ENCODE results near the gene CLCN1. TPM values are rescaled to one million over a fixed set of nuclear protein-coding genes. Genes with fewer than 3 reads are reported as not detected.
A peak's percentile ranks its signal among the peaks of the same experiment; 100 is the strongest.

Gene CLCN1
- not detected in 2 replicates for total RNA-seq (2014; rRNA removed; shearing (Covaris generic))
- not detected in 2 replicates for total RNA-seq (2022)
- Bru-seq, nascent RNA, result percentile 13 among the genes with signal in this experiment
- percentile 7 among the genes with signal in this experiment for BruChase-seq, experiment 1, labeled RNA remaining after a 6-hour chase
- BruChase-seq, experiment 2, labeled RNA remaining after a 2-hour chase, result percentile 9 among the genes with signal in this experiment
- long read RNA-seq, result 0 reads

DNA sequence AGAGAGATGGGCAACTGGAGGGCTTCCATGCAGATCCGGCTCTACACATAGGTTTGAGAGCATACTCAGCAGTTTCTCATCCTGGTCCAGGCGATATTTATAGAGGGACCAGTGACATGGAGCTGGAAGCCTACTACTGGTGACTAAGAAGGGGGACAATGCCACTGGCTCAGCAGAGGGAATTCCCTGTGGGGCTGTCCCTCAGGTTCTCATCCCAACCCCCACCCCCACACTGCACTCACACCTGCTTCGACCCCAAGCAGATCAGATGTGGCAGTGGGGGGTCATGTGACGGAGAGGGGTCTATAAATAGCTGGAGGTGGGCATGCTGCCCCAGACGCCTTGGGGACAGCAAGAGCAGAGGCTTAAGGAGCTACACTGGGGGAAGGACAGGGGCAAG, at the start of gene CLCN1:
Gene CLCN1, plus strand, starts transcription at position 336 of the 400 bp plus-strand sequence. CDS start 102 bp downstream, outside the sequence.
- no peak for TF ChIP-seq EZH2phosphoT487 (IDR thresholded peaks at IDR 0.05; ENCODE audit: borderline replicate concordance, low read depth, low read length)
- TF ChIP-seq, protein P1, sequence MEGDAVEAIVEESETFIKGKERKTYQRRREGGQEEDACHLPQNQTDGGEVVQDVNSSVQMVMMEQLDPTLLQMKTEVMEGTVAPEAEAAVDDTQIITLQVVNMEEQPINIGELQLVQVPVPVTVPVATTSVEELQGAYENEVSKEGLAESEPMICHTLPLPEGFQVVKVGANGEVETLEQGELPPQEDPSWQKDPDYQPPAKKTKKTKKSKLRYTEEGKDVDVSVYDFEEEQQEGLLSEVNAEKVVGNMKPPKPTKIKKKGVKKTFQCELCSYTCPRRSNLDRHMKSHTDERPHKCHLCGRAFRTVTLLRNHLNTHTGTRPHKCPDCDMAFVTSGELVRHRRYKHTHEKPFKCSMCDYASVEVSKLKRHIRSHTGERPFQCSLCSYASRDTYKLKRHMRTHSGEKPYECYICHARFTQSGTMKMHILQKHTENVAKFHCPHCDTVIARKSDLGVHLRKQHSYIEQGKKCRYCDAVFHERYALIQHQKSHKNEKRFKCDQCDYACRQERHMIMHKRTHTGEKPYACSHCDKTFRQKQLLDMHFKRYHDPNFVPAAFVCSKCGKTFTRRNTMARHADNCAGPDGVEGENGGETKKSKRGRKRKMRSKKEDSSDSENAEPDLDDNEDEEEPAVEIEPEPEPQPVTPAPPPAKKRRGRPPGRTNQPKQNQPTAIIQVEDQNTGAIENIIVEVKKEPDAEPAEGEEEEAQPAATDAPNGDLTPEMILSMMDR (conservative IDR thresholded peaks at IDR 0.05; ENCODE audit: low read length), result no peak
- BruUV-seq (replicated peaks), result no TSS peak
- H3K27ac ChIP-seq (ENCODE audit: low read depth, low read length, poor library complexity, severe bottlenecking), result no peak within 1 kb of the TSS
- H2AFZ ChIP-seq (ENCODE audit: low read length), result no peak within 1 kb of the TSS
- no peak within 1 kb of the TSS for H3K4me3 ChIP-seq (ENCODE audit: low read depth, low read length, poor library complexity, severe bottlenecking)
- no peaks in the 10 kb centered on the region for H3K36me3 ChIP-seq (ENCODE audit: insufficient read depth, low read length)
- no peaks in the 10 kb centered on the region for H3K4me1 ChIP-seq (ENCODE audit: insufficient read depth, low read length, poor library complexity, severe bottlenecking)
- H3K9me2 ChIP-seq (ENCODE audit: insufficient read depth, low read length), result no peaks in the 10 kb centered on the region
- ChIA-PET POLR2A (no interaction called here), CTCF (ENCODE audit: unreplicated experiment) (no interaction called here)
- DNase-seq (ENCODE audit: low spot score), result no peak
- no peaks in the 10 kb centered on the region for H3K79me2 ChIP-seq (ENCODE audit: insufficient read depth, low read depth, low read length)
- H3K9me3 ChIP-seq (ENCODE audit: low read length), result no peaks in the 10 kb centered on the region
- intact Hi-C loops (cut with micrococcal nuclease; ENCODE audit: unreplicated experiment), result no loop called here
- no peak within 1 kb of the TSS for H3K4me2 ChIP-seq (ENCODE audit: low read length)
- H4K20me1 ChIP-seq (ENCODE audit: insufficient read depth, low read length), result no peaks in the 10 kb centered on the region

DNA sequence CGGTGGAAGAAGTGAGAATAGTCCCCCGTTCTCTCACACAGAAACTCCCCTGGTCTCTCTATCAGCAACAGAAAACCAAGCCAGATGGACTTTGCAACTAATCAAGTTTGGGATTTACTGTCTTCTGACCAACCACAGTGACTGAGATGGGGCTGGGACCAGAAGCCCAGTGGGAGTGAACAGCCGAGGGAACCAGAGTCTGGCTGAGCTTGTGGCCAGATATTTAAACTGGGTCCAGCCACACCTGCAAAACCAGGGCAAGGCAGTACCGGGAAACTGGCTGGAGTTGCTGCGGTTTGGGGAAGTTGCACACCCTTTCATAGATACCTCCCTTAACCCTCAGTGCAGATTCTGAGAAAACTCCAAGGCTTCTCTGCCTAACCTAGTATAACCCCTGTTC, 46.7 kb upstream of the CLCN1 start:
- H3K9me3 ChIP-seq (ENCODE audit: low read length), result no peaks in the 10 kb centered on the region
- H3K27ac ChIP-seq (ENCODE audit: low read depth, low read length, poor library complexity, severe bottlenecking), result no peak overlapping the region
- no peak overlapping the region for H2AFZ ChIP-seq (ENCODE audit: low read length)
- H3K4me2 ChIP-seq (ENCODE audit: low read length), result no peak overlapping the region
- BruUV-seq (replicated peaks), result no TSS peak
- intact Hi-C loops (cut with micrococcal nuclease; ENCODE audit: unreplicated experiment), result no loop called here
- ChIA-PET POLR2A (interaction anchor here (0.7 kb wide), 1 partner anchor 34 kb away, joined by 3 read pairs; no protein-coding TSS in a partner anchor), CTCF (ENCODE audit: unreplicated experiment) (no interaction called here)
- H3K36me3 ChIP-seq (ENCODE audit: insufficient read depth, low read length), result no peaks in the 10 kb centered on the region
- H3K4me3 ChIP-seq (ENCODE audit: low read depth, low read length, poor library complexity, severe bottlenecking), result no peak overlapping the region
- H3K9me2 ChIP-seq (ENCODE audit: insufficient read depth, low read length), result no peaks in the 10 kb centered on the region
- DNase-seq (ENCODE audit: low spot score), result no peak
- no peaks in the 10 kb centered on the region for H3K79me2 ChIP-seq (ENCODE audit: insufficient read depth, low read depth, low read length)
- H4K20me1 ChIP-seq (ENCODE audit: insufficient read depth, low read length), result no peaks in the 10 kb centered on the region
- no peaks in the 10 kb centered on the region for H3K4me1 ChIP-seq (ENCODE audit: insufficient read depth, low read length, poor library complexity, severe bottlenecking)
- TF ChIP-seq, protein P1 (conservative IDR thresholded peaks at IDR 0.05; ENCODE audit: low read length), result no peak
- TF ChIP-seq EZH2phosphoT487 (IDR thresholded peaks at IDR 0.05; ENCODE audit: borderline replicate concordance, low read depth, low read length), result no peak

DNA sequence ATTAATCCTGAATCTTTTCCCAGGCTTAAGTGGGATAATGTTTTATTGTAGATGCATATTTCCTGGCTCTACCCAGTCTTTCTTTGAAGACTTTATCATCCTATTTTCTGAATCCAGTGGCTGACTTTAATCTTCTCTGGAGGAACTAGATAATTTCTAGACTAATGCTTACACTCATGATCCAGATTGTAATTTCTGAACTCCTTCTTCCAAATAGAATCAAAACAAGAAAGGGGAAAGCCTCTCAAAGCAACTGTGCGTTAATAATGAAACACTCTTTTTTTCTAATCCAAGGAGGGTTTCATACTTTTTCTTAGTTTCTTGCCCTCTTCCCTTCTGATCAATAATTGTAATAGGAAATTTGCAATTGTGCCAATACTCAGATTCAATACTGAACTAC, 44.7 kb upstream of the CLCN1 start:
- Histone ChIP-seq H3K9me3 (ENCODE audit: low read length) (no peaks in the 10 kb centered on the region), H3K4me3 (ENCODE audit: low read depth, low read length, poor library complexity, severe bottlenecking) (no peak overlapping the region), H3K9me2 (ENCODE audit: insufficient read depth, low read length) (no peaks in the 10 kb centered on the region), H3K27ac (ENCODE audit: low read depth, low read length, poor library complexity, severe bottlenecking) (no peak overlapping the region), H3K79me2 (ENCODE audit: insufficient read depth, low read depth, low read length) (no peaks in the 10 kb centered on the region), H3K4me2 (ENCODE audit: low read length) (no peak overlapping the region), H2AFZ (ENCODE audit: low read length) (no peak overlapping the region), H4K20me1 (ENCODE audit: insufficient read depth, low read length) (no peaks in the 10 kb centered on the region), H3K4me1 (ENCODE audit: insufficient read depth, low read length, poor library complexity, severe bottlenecking) (no peaks in the 10 kb centered on the region), H3K36me3 (ENCODE audit: insufficient read depth, low read length) (no peaks in the 10 kb centered on the region)
- CTCF ChIA-PET (ENCODE audit: unreplicated experiment), result no interaction called here
- DNase-seq (ENCODE audit: low spot score), result no peak
- TF ChIP-seq EZH2phosphoT487 (IDR thresholded peaks at IDR 0.05; ENCODE audit: borderline replicate concordance, low read depth, low read length), result no peak
- TF ChIP-seq, protein P1 (conservative IDR thresholded peaks at IDR 0.05; ENCODE audit: low read length), result no peak
- POLR2A ChIA-PET, result interaction anchor here (1.0 to 1.1 kb wide), 2 partner anchors 11 to 30 kb away, joined by 4 to 6 read pairs; no protein-coding TSS in a partner anchor
- intact Hi-C loops (cut with micrococcal nuclease; ENCODE audit: unreplicated experiment), result no loop called here
- BruUV-seq (replicated peaks), result no TSS peak

Data from OCI-LY7 (cell line).